WTC11 (cell line): Measurements from ENCODE around the gene AIDA. TPM values are rescaled to one million over a fixed set of nuclear protein-coding genes. Genes with fewer than 3 reads are reported as not detected.

Experiments used
- ATAC-seq: fragments of 200-7000 bp; cut with Tn5 transposase; 2 replicates; pipeline ENCODE4 v1.10.0; 2021; ENCODE audit warnings: mild to moderate bottlenecking, moderate library complexity
- CTCF ChIA-PET: fragments of 300-600 bp; sonication (Branson Sonifier 250); formaldehyde crosslinking; loops from one replicate; lab custom pipeline; 2021; ENCODE audit warnings: antibody characterized with exemption; lab: Charles Lee
- POLR2A ChIA-PET: fragments of 350-600 bp; sonication (Branson Sonifier 250); formaldehyde crosslinking; loops from one replicate; lab custom pipeline; 2021; ENCODE audit warnings: antibody characterized with exemption; lab: Charles Lee
- DNase-seq: peaks from one replicate; pipeline ENCODE4 v3.0.0; 2021; ENCODE audit warnings: low spot score
- H3K27ac Mint-ChIP-seq: 2 replicates; pipeline ENCODE4 v1.8.0; 2021; ENCODE audit warnings: mixed read lengths
- H3K27me3 Mint-ChIP-seq: 2 replicates; pipeline ENCODE4 v1.8.0; 2021; ENCODE audit warnings: low read depth, mild to moderate bottlenecking, moderate library complexity, mixed read lengths
- H3K36me3 Mint-ChIP-seq: 2 replicates; pipeline ENCODE4 v1.8.0; 2021; ENCODE audit warnings: mixed read lengths
- H3K4me1 Mint-ChIP-seq: 2 replicates; pipeline ENCODE4 v1.8.0; 2022; ENCODE audit warnings: mixed read lengths
- H3K4me3 Mint-ChIP-seq: 2 replicates; pipeline ENCODE4 v1.8.0; 2021; ENCODE audit warnings: mild to moderate bottlenecking, moderate library complexity, mixed read lengths
- H3K9me3 Mint-ChIP-seq: 2 replicates; pipeline ENCODE4 v1.8.0; 2021; ENCODE audit warnings: mixed read lengths
- CDX4 ChIP-seq: fragments of 250-450 bp; sonication (Bioruptor Pico); IDR thresholded peaks from 2 replicates; pipeline ENCODE4 v1.9.0; 2021; ENCODE audit warnings: moderate library complexity, mild to moderate bottlenecking, inconsistent platforms, borderline replicate concordance
- CTCF ChIP-seq: fragments of 200-600 bp; IDR thresholded peaks from 2 replicates; pipeline ENCODE4 v1.8.0; 2022; ENCODE audit warnings: antibody characterized with exemption
- ESRRA ChIP-seq: sonication (generic); formaldehyde crosslinking; IDR thresholded peaks from 2 replicates; pipeline ENCODE4 v1.8.1; 2022; ENCODE audit warnings: mild to moderate bottlenecking, missing genetic modification reagents, borderline replicate concordance
- FOXP1 ChIP-seq: sonication (generic); formaldehyde crosslinking; IDR thresholded peaks from 2 replicates; pipeline ENCODE4 v1.8.0; 2022; ENCODE audit warnings: missing genetic modification reagents, mild to moderate bottlenecking, moderate library complexity, borderline replicate concordance
- GRHL2 ChIP-seq: fragments of 250-450 bp; sonication (Bioruptor Pico); IDR thresholded peaks from 2 replicates; pipeline ENCODE4 v1.8.0; 2022; ENCODE audit warnings: mild to moderate bottlenecking, moderate library complexity; ENCODE audit not compliant: insufficient replicate concordance, severe bottlenecking
- IRF1 ChIP-seq: sonication (generic); formaldehyde crosslinking; IDR thresholded peaks from 2 replicates; pipeline ENCODE4 v1.8.0; 2023; ENCODE audit warnings: missing genetic modification reagents
- IRF2 ChIP-seq: sonication (generic); formaldehyde crosslinking; IDR thresholded peaks from 2 replicates; pipeline ENCODE4 v1.8.0; 2022; ENCODE audit warnings: low read depth, missing genetic modification reagents, borderline replicate concordance
- JAZF1 ChIP-seq: fragments of 250-450 bp; sonication (Bioruptor Pico); IDR thresholded peaks from 2 replicates; pipeline ENCODE4 v1.9.0; 2021; ENCODE audit warnings: moderate library complexity, mild to moderate bottlenecking, inconsistent platforms
- KAT7 ChIP-seq: sonication (generic); formaldehyde crosslinking; IDR thresholded peaks from 2 replicates; pipeline ENCODE4 v1.8.1; 2023; ENCODE audit warnings: missing genetic modification reagents, mild to moderate bottlenecking, borderline replicate concordance
- MYBL2 ChIP-seq: sonication (generic); formaldehyde crosslinking; IDR thresholded peaks from 2 replicates; pipeline ENCODE4 v1.8.1; 2023; ENCODE audit warnings: mild to moderate bottlenecking, moderate library complexity, missing genetic modification reagents
- NR1H2 ChIP-seq: sonication (generic); formaldehyde crosslinking; IDR thresholded peaks from 2 replicates; pipeline ENCODE4 v1.9.0; 2021; ENCODE audit warnings: mild to moderate bottlenecking, moderate library complexity, missing genetic modification reagents
- OVOL2 ChIP-seq: fragments of 250-450 bp; sonication (Bioruptor Pico); IDR thresholded peaks from 2 replicates; pipeline ENCODE4 v1.9.0; 2021; ENCODE audit warnings: mild to moderate bottlenecking, borderline replicate concordance
- PRDM15 ChIP-seq: sonication (generic); formaldehyde crosslinking; IDR thresholded peaks from 2 replicates; pipeline ENCODE4 v1.8.0; 2022; ENCODE audit warnings: missing genetic modification reagents
- RELA ChIP-seq: sonication (generic); formaldehyde crosslinking; IDR thresholded peaks from 2 replicates; pipeline ENCODE4 v1.8.1; 2022; ENCODE audit warnings: missing genetic modification reagents, mild to moderate bottlenecking, borderline replicate concordance
- RORB ChIP-seq: fragments of 250-450 bp; sonication (Bioruptor Pico); IDR thresholded peaks from 2 replicates; pipeline ENCODE4 v1.9.0; 2021; ENCODE audit warnings: mild to moderate bottlenecking
- ZBTB21 ChIP-seq: sonication (generic); formaldehyde crosslinking; IDR thresholded peaks from 2 replicates; pipeline ENCODE4 v1.8.1; 2023; ENCODE audit warnings: mild to moderate bottlenecking, missing genetic modification reagents, borderline replicate concordance
- ZNF263 ChIP-seq: sonication (generic); formaldehyde crosslinking; IDR thresholded peaks from 2 replicates; pipeline ENCODE4 v1.8.1; 2022; ENCODE audit warnings: low read depth, mild to moderate bottlenecking, moderate library complexity, missing genetic modification reagents
- ZNF281 ChIP-seq: sonication (generic); formaldehyde crosslinking; IDR thresholded peaks from 2 replicates; pipeline ENCODE4 v1.8.0; 2023; ENCODE audit warnings: mild to moderate bottlenecking, missing genetic modification reagents
- ZNF396 ChIP-seq: fragments of 250-450 bp; sonication (Bioruptor Pico); IDR thresholded peaks from 2 replicates; pipeline ENCODE4 v1.8.0; 2021; ENCODE audit warnings: mild to moderate bottlenecking, moderate library complexity, borderline replicate concordance
- ZNF416 ChIP-seq: fragments of 250-450 bp; sonication (Bioruptor Pico); IDR thresholded peaks from 2 replicates; pipeline ENCODE4 v1.9.0; 2021; ENCODE audit warnings: mild to moderate bottlenecking, inconsistent platforms
- ZNF671 ChIP-seq: fragments of 250-450 bp; sonication (Bioruptor Pico); IDR thresholded peaks from 2 replicates; pipeline ENCODE4 v1.8.0; 2021; ENCODE audit warnings: mild to moderate bottlenecking
- ZSCAN18 ChIP-seq: fragments of 250-450 bp; sonication (Bioruptor Pico); IDR thresholded peaks from 2 replicates; pipeline ENCODE4 v2.1.2; 2022; ENCODE audit warnings: mild to moderate bottlenecking, moderate library complexity
- total RNA-seq: library from RNA; stranded (reverse); gene quantifications from 3 replicates; pipeline ENCODE4 v1.2.3, GENCODE V29; 2021

Gene AIDA
- total RNA-seq, 1 experiment from 2014 or later, result 81.2 TPM

- TF ChIP-seq MYBL2 (CRISPR knock-in tag), result no peak
- TF ChIP-seq ZSCAN18 (CRISPR knock-in tag), result no peak
- no peak for TF ChIP-seq ESRRA (CRISPR knock-in tag)
- no peak for TF ChIP-seq FOXP1
- TF ChIP-seq KAT7 (CRISPR knock-in tag), result no peak
- TF ChIP-seq GRHL2 (CRISPR knock-in tag), result no peak
- no peak for TF ChIP-seq RELA (CRISPR knock-in tag)
- no peak for TF ChIP-seq RORB (CRISPR knock-in tag)
- no peak for TF ChIP-seq ZBTB21
- no peak for TF ChIP-seq PRDM15 (CRISPR knock-in tag)
- no peak for TF ChIP-seq ZNF396 (CRISPR knock-in tag)
- no peak for TF ChIP-seq ZNF281 (CRISPR knock-in tag)
- POLR2A ChIA-PET, result no interaction called here
- no peak for ATAC-seq
- no peak overlapping the region for H3K4me3 Mint-ChIP-seq
- H3K4me1 Mint-ChIP-seq, result no peaks in the 10 kb centered on the region
- no peak for DNase-seq
- H3K9me3 Mint-ChIP-seq, result no peaks in the 10 kb centered on the region
- H3K36me3 Mint-ChIP-seq, result peaks cover 65% of the 10 kb centered on the region
- CTCF ChIA-PET, result no interaction called here
- no peak overlapping the region for H3K27ac Mint-ChIP-seq
- no peaks in the 10 kb centered on the region for H3K27me3 Mint-ChIP-seq
Observed at GRCh38 chr1:222629921-222630535, 82.3 kb downstream of the AIDA start.

GRCh38 chr1:222627232-222627631 lies 85.1 kb downstream of the AIDA start:
- H3K27me3 Mint-ChIP-seq, result no peaks in the 10 kb centered on the region
- ChIA-PET POLR2A (no interaction called here), CTCF (no interaction called here)
- no peaks in the 10 kb centered on the region for H3K4me1 Mint-ChIP-seq
- peaks cover 68% of the 10 kb centered on the region for H3K36me3 Mint-ChIP-seq
- DNase-seq (no peak), ATAC-seq (no peak)
- H3K9me3 Mint-ChIP-seq, result no peaks in the 10 kb centered on the region
- H3K27ac Mint-ChIP-seq, result no peak overlapping the region
- no peak overlapping the region for H3K4me3 Mint-ChIP-seq
- TF ChIP-seq JAZF1 (CRISPR knock-in tag), result no peak
- TF ChIP-seq CTCF, result no peak
- TF ChIP-seq IRF2 (CRISPR knock-in tag), result no peak
- TF ChIP-seq IRF1 (CRISPR knock-in tag), result no peak
- TF ChIP-seq ZSCAN18 (CRISPR knock-in tag), result no peak
- TF ChIP-seq ZNF416 (CRISPR knock-in tag), result no peak
- TF ChIP-seq ZNF671 (CRISPR knock-in tag), result no peak
- no peak for TF ChIP-seq NR1H2 (CRISPR knock-in tag)
- no peak for TF ChIP-seq OVOL2 (CRISPR knock-in tag)
- no peak for TF ChIP-seq CDX4 (CRISPR knock-in tag)
- no peak for TF ChIP-seq ZNF263 (CRISPR knock-in tag)
